HuH-7 (cell line): Measurements from ENCODE around the gene DEDD.

Experiments used
- DNase-seq: peaks from one replicate; pipeline ENCODE4 v3.0.0; 2011; ENCODE audit warnings: low spot score

Gene DEDD

GRCh38 chr1:161132410-161133219, at the start of gene DEDD:
Gene DEDD (minus strand): TSS chr1:161132667. CDS start chr1:161124462, 8,205 bp downstream.
- peak; percentile 85 for DNase-seq

- no peak for DNase-seq
Observed at GRCh38 chr1:161182214-161182613, 49.7 kb upstream of the DEDD start.

- no peak for DNase-seq
Observed at GRCh38 chr1:161180639-161181038, 48.2 kb upstream of the DEDD start.

- no peak for DNase-seq
Observed at GRCh38 chr1:161179698-161180097, 47.2 kb upstream of the DEDD start.

GRCh38 chr1:161177936-161178244, 45.4 kb upstream of the DEDD start:
- DNase-seq = no peak

GRCh38 chr1:161177112-161177935, 44.9 kb upstream of the DEDD start, which contains the start of gene B4GALT3:
Gene B4GALT3 (minus strand): TSS chr1:161177507. CDS start chr1:161176060, 1,447 bp downstream.
- DNase-seq = peak; percentile 91

GRCh38 chr1:161176468-161177111, 44.1 kb upstream of the DEDD start:
- DNase-seq = no peak

- no peak for DNase-seq
Observed at GRCh38 chr1:161175771-161176453, 43.4 kb upstream of the DEDD start.

GRCh38 chr1:161174911-161175310, 42.4 kb upstream of the DEDD start:
- no peak for DNase-seq

- no peak for DNase-seq
Observed at GRCh38 chr1:161173711-161174110, 41.2 kb upstream of the DEDD start.

GRCh38 chr1:161172776-161173376, 40.4 kb upstream of the DEDD start:
- DNase-seq = no peak

- DNase-seq = no peak
Observed at GRCh38 chr1:161172349-161172748, 39.9 kb upstream of the DEDD start.

- no peak for DNase-seq
Observed at GRCh38 chr1:161171696-161172095, 39.2 kb upstream of the DEDD start.

GRCh38 chr1:161171191-161171590, 38.7 kb upstream of the DEDD start:
- peak; percentile 23 for DNase-seq

- no peak for DNase-seq
Observed at GRCh38 chr1:161168906-161169305, 36.4 kb upstream of the DEDD start.

- DNase-seq = peak; percentile 31
Observed at GRCh38 chr1:161166669-161167548, 34.4 kb upstream of the DEDD start.

- DNase-seq = peak; percentile 90
Observed at GRCh38 chr1:161165742-161166668, 33.5 kb upstream of the DEDD start, which contains the start of gene PPOX. Gene PPOX (plus strand): TSS chr1:161166426. CDS start chr1:161166848, 422 bp downstream.

- no peak for DNase-seq
Observed at GRCh38 chr1:161164901-161165610, 32.6 kb upstream of the DEDD start.

GRCh38 chr1:161163793-161164192, 31.3 kb upstream of the DEDD start:
- DNase-seq = no peak
